Liver (tissue), 9 donors: ENCODE results near the gene NDFIP1. TPM values are rescaled to one million over a fixed set of nuclear protein-coding genes. Genes with fewer than 3 reads are reported as not detected.

Experiments used
- DNase-seq: peaks from one replicate; pipeline ENCODE4 v3.0.0-alpha.2; 2017; ENCODE audit warnings: low spot score
- H3K27ac ChIP-seq, 2 donors: one replicate each; pipeline ENCODE4 v1.7.0; 2013; ENCODE audit warnings: inconsistent platforms in 2 of 2, low read length in 2 of 2, control low read depth in 1 of 2, low read depth in 1 of 2, mild to moderate bottlenecking in 1 of 2
- H3K27me3 ChIP-seq, 4 donors: one replicate each; pipeline versions ENCODE4 v1.6.1 to v1.7.0; 2013; ENCODE audit warnings: low read length in 3 of 4, inconsistent platforms in 1 of 4, mild to moderate bottlenecking in 1 of 4, moderate library complexity in 1 of 4; ENCODE audit not compliant: control insufficient read depth in 4 of 4, insufficient read depth in 4 of 4
- H3K36me3 ChIP-seq, 4 donors: one replicate each; pipeline versions ENCODE4 v1.6.1 to v1.7.0; 2013; ENCODE audit warnings: low read length in 3 of 4, mild to moderate bottlenecking in 3 of 4, low read depth in 1 of 4, moderate library complexity in 1 of 4; ENCODE audit not compliant: control insufficient read depth in 4 of 4, insufficient read depth in 3 of 4
- H3K4me1 ChIP-seq, 4 donors: one replicate each; pipeline versions ENCODE4 v1.6.1 to v1.7.0; 2013; ENCODE audit warnings: low read length in 3 of 4, mild to moderate bottlenecking in 3 of 4, moderate library complexity in 1 of 4; ENCODE audit not compliant: control insufficient read depth in 4 of 4, insufficient read depth in 4 of 4
- H3K4me3 ChIP-seq, 3 donors: one replicate each; pipeline versions ENCODE4 v1.6.1 to v1.7.0; 2013; ENCODE audit warnings: low read length in 3 of 3, control low read depth in 1 of 3, low read depth in 1 of 3, mild to moderate bottlenecking in 1 of 3
- H3K9ac ChIP-seq, 2 donors: one replicate each; pipeline ENCODE4 v1.7.0; 2013; ENCODE audit warnings: low read length in 2 of 2, mild to moderate bottlenecking in 2 of 2, moderate library complexity in 2 of 2, control low read depth in 1 of 2, low read depth in 1 of 2
- H3K9me3 ChIP-seq, 4 donors: one replicate each; pipeline versions ENCODE4 v1.6.1 to v1.7.0; 2013; ENCODE audit warnings: low read length in 3 of 4; ENCODE audit not compliant: control insufficient read depth in 4 of 4
- ATF3 ChIP-seq: IDR thresholded peaks from 2 replicates; pipeline ENCODE4 v1.6.1; 2016; ENCODE audit warnings: antibody characterized with exemption
- EGR1 ChIP-seq, 2 donors: IDR thresholded peaks; 2 replicates each; pipeline ENCODE4 v1.6.1; 2016 to 2018; ENCODE audit warnings: antibody characterized with exemption in 2 of 2, low read depth in 2 of 2
- FOXA1 ChIP-seq: IDR thresholded peaks from 2 replicates; pipeline ENCODE4 v1.6.1; 2016; ENCODE audit warnings: antibody characterized with exemption
- GABPA ChIP-seq, 2 donors: IDR thresholded peaks in 1 of 2; conservative IDR thresholded peaks in 1 of 2; 2 replicates each; pipeline ENCODE4 v1.6.1; 2016; ENCODE audit warnings: antibody characterized with exemption in 2 of 2, mild to moderate bottlenecking in 1 of 2, moderate library complexity in 1 of 2
- HNF4A ChIP-seq, 2 donors: conservative IDR thresholded peaks; 2 replicates each; pipeline ENCODE4 v1.6.1; 2016; ENCODE audit warnings: antibody characterized with exemption in 2 of 2, mild to moderate bottlenecking in 2 of 2
- HNF4G ChIP-seq: IDR thresholded peaks from 2 replicates; pipeline ENCODE4 v1.6.1; 2016; ENCODE audit warnings: antibody characterized with exemption
- JUND ChIP-seq, 2 donors: IDR thresholded peaks; 2 replicates each; pipeline ENCODE4 v1.6.1; 2016; ENCODE audit warnings: antibody characterized with exemption in 2 of 2
- NR2F2 ChIP-seq: IDR thresholded peaks from 2 replicates; pipeline ENCODE4 v1.6.1; 2016; ENCODE audit warnings: antibody characterized with exemption
- RAD21 ChIP-seq, 2 donors: IDR thresholded peaks; 2 replicates each; pipeline ENCODE4 v1.6.1; 2016; ENCODE audit warnings: antibody characterized with exemption in 2 of 2, mild to moderate bottlenecking in 2 of 2
- RXRA ChIP-seq, 2 donors: IDR thresholded peaks; 2 replicates each; pipeline ENCODE4 v1.6.1; 2017 to 2018; ENCODE audit warnings: antibody characterized with exemption in 2 of 2, mild to moderate bottlenecking in 1 of 2
- TAF1 ChIP-seq: conservative IDR thresholded peaks from 2 replicates; pipeline ENCODE4 v1.6.1; 2016; ENCODE audit warnings: antibody characterized with exemption, mild to moderate bottlenecking
- YY1 ChIP-seq: IDR thresholded peaks from 2 replicates; pipeline ENCODE4 v1.6.1; 2016; ENCODE audit warnings: antibody characterized with exemption, mild to moderate bottlenecking
- WGBS: extraction: QIAGEN DNeasy Blood & Tissue Kit; methylation state at CpG from one replicate; pipeline ENCODE4 v1.1.7; 2013; 5-methylcytosine and 5-hydroxymethylcytosine counted together
- polyA plus RNA-seq, 2 donors: library from polyadenylated mRNA; stranded (reverse) in 1 of 2; unstranded in 1 of 2; fragments of 200-250 nt in 1 of 2; fragments of >200 nt in 1 of 2; fragmentation: Nextera tagmentation in 1 of 2; extraction: Ambion mirVana in 1 of 2; gene quantifications; one replicate each; pipeline versions ENCODE4 v1.2.1 to v1.2.3, GENCODE V29; 2013 to 2015
- total RNA-seq, 2 donors: library from RNA; depleted of rRNA; stranded (reverse); fragments of >200 nt; gene quantifications; one replicate each; pipeline ENCODE4 v1.2.3, GENCODE V29; 2014
- TF ChIP-seq, protein P1 (sequence below): IDR thresholded peaks from 2 replicates; pipeline ENCODE4 v1.6.1; 2016; ENCODE audit warnings: antibody characterized with exemption
- TF ChIP-seq, protein P2 (sequence below): IDR thresholded peaks from 2 replicates; pipeline ENCODE4 v1.6.1; 2016; ENCODE audit warnings: antibody characterized with exemption
- TF ChIP-seq, protein P3 (sequence below): fragments of 150-350 bp; IDR thresholded peaks from 2 replicates; pipeline ENCODE4 v1.5.1; 2017; ENCODE audit warnings: improper control_type of control experiment, low read depth, low read length; ENCODE audit not compliant: missing input control
- TF ChIP-seq, protein P4 (sequence below): IDR thresholded peaks from 2 replicates; pipeline ENCODE4 v1.6.1; 2016; ENCODE audit warnings: antibody characterized with exemption, mild to moderate bottlenecking
- donor health status: healthy.
- donor health status: healthy.
- donor health status: healthy.
- donor health status: healthy.
- donor health status: healthy.

The NDFIP1 gene
- total and polyA plus RNA-seq, 4 donors, result 43.5 to 68.1 (median 57.1) TPM

DNA sequence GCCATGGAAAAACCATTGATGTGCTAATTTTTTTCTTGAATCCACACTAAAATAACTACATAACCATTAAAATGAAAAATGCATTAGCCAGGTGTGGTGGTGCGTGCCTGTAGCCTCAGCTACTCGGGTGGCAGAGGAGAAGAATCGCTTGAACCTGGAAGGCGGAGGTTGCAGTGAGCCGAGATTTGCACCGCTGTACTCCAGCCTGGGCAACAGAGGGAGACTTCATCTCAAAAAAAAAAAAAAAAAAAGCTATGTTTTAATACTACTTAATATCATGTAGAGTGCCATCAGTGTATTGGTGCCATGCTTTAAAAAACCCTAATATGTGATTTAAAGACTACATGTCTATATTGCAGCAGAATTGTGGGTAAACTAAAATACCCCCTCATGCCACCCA lies 58.9 kb downstream of the NDFIP1 start:
- Histone ChIP-seq H3K36me3 (no peaks in the 10 kb centered on the region), H3K9me3 (no peaks in the 10 kb centered on the region), H3K9ac (no peak overlapping the region), H3K4me1 (no peaks in the 10 kb centered on the region), H3K27ac (no peak overlapping the region), H3K27me3 (no peaks in the 10 kb centered on the region), H3K4me3 (no peak overlapping the region)
- 96% methylated on average over 6 of the region's 6 CpGs for WGBS
- TF ChIP-seq HNF4A (conservative IDR thresholded peaks at IDR 0.05) (no peak), RXRA (IDR thresholded peaks at IDR 0.05) (no peak), EGR1 (IDR thresholded peaks at IDR 0.05; ENCODE audit: low read depth in 2 of 2) (no peak)
- no peak for DNase-seq

DNA sequence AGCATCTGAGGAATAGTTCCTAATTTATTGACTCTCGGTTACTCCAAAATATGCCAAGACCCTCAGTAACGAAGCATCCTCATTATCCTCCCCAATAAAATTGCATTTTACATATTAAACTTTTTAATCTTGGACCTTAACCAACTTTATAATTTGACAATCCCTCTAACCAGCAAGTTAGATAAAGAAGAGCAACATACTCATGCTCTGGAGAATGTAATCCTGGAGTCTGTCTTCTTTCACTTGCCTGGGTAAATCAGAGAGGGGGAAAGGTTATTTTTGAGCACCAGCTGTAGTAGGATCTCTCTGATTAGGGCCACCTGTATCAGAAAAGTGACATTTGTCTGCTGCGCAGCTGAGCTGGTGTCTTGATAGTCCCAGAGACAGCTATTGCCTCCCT lies 59.8 kb downstream of the NDFIP1 start:
- Histone ChIP-seq H3K4me3 (no peak overlapping the region), H3K36me3 (no peaks in the 10 kb centered on the region), H3K27me3 (no peaks in the 10 kb centered on the region), H3K4me1 (no peaks in the 10 kb centered on the region), H3K27ac (no peak overlapping the region), H3K9ac (no peak overlapping the region), H3K9me3 (no peaks in the 10 kb centered on the region)
- 84% methylated on average over 3 of the region's 3 CpGs for WGBS
- TF ChIP-seq TAF1 (no peak), ATF3 (no peak), JUND (IDR thresholded peaks at IDR 0.05) (no peak), RXRA (IDR thresholded peaks at IDR 0.05) (no peak), YY1 (no peak), EGR1 (IDR thresholded peaks at IDR 0.05; ENCODE audit: low read depth in 2 of 2) (no peak), FOXA1 (no peak), GABPA (IDR thresholded peaks at IDR 0.05 in 1 of 2, conservative IDR thresholded peaks at IDR 0.05 in 1 of 2) (no peak)
- TF ChIP-seq, protein P1, sequence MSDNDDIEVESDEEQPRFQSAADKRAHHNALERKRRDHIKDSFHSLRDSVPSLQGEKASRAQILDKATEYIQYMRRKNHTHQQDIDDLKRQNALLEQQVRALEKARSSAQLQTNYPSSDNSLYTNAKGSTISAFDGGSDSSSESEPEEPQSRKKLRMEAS, result no peak
- TF ChIP-seq, protein P2, sequence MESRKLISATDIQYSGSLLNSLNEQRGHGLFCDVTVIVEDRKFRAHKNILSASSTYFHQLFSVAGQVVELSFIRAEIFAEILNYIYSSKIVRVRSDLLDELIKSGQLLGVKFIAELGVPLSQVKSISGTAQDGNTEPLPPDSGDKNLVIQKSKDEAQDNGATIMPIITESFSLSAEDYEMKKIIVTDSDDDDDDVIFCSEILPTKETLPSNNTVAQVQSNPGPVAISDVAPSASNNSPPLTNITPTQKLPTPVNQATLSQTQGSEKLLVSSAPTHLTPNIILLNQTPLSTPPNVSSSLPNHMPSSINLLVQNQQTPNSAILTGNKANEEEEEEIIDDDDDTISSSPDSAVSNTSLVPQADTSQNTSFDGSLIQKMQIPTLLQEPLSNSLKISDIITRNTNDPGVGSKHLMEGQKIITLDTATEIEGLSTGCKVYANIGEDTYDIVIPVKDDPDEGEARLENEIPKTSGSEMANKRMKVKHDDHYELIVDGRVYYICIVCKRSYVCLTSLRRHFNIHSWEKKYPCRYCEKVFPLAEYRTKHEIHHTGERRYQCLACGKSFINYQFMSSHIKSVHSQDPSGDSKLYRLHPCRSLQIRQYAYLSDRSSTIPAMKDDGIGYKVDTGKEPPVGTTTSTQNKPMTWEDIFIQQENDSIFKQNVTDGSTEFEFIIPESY, result no peak
- no peak for DNase-seq

- Histone ChIP-seq H3K4me3 (no peak overlapping the region), H3K4me1 (no peaks in the 10 kb centered on the region), H3K36me3 (no peaks in the 10 kb centered on the region), H3K27ac (no peak overlapping the region), H3K27me3 (no peaks in the 10 kb centered on the region), H3K9me3 (no peaks in the 10 kb centered on the region), H3K9ac (no peak overlapping the region)
- 87% methylated on average over 6 of the region's 6 CpGs for WGBS
- DNase-seq, result no peak
- TF ChIP-seq, protein P2, result no peak
- TF ChIP-seq TAF1 (no peak), GABPA (IDR thresholded peaks at IDR 0.05 in 1 of 2, conservative IDR thresholded peaks at IDR 0.05 in 1 of 2) (no peak), HNF4A (conservative IDR thresholded peaks at IDR 0.05) (no peak), NR2F2 (no peak), HNF4G (no peak), RXRA (IDR thresholded peaks at IDR 0.05) (no peak), JUND (IDR thresholded peaks at IDR 0.05) (no peak), EGR1 (IDR thresholded peaks at IDR 0.05; ENCODE audit: low read depth in 2 of 2) (no peak), RAD21 (IDR thresholded peaks at IDR 0.05) (no peak)
- TF ChIP-seq, protein P3, sequence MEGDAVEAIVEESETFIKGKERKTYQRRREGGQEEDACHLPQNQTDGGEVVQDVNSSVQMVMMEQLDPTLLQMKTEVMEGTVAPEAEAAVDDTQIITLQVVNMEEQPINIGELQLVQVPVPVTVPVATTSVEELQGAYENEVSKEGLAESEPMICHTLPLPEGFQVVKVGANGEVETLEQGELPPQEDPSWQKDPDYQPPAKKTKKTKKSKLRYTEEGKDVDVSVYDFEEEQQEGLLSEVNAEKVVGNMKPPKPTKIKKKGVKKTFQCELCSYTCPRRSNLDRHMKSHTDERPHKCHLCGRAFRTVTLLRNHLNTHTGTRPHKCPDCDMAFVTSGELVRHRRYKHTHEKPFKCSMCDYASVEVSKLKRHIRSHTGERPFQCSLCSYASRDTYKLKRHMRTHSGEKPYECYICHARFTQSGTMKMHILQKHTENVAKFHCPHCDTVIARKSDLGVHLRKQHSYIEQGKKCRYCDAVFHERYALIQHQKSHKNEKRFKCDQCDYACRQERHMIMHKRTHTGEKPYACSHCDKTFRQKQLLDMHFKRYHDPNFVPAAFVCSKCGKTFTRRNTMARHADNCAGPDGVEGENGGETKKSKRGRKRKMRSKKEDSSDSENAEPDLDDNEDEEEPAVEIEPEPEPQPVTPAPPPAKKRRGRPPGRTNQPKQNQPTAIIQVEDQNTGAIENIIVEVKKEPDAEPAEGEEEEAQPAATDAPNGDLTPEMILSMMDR, result no peak
- TF ChIP-seq, protein P4, sequence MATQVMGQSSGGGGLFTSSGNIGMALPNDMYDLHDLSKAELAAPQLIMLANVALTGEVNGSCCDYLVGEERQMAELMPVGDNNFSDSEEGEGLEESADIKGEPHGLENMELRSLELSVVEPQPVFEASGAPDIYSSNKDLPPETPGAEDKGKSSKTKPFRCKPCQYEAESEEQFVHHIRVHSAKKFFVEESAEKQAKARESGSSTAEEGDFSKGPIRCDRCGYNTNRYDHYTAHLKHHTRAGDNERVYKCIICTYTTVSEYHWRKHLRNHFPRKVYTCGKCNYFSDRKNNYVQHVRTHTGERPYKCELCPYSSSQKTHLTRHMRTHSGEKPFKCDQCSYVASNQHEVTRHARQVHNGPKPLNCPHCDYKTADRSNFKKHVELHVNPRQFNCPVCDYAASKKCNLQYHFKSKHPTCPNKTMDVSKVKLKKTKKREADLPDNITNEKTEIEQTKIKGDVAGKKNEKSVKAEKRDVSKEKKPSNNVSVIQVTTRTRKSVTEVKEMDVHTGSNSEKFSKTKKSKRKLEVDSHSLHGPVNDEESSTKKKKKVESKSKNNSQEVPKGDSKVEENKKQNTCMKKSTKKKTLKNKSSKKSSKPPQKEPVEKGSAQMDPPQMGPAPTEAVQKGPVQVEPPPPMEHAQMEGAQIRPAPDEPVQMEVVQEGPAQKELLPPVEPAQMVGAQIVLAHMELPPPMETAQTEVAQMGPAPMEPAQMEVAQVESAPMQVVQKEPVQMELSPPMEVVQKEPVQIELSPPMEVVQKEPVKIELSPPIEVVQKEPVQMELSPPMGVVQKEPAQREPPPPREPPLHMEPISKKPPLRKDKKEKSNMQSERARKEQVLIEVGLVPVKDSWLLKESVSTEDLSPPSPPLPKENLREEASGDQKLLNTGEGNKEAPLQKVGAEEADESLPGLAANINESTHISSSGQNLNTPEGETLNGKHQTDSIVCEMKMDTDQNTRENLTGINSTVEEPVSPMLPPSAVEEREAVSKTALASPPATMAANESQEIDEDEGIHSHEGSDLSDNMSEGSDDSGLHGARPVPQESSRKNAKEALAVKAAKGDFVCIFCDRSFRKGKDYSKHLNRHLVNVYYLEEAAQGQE, result no peak
- TF ChIP-seq, protein P1, result no peak
These were observed 61.8 kb downstream of the NDFIP1 start for GRCh38 chr5:142170254-142170953.
